SK-N-SH treated with all-trans-retinoic acid at 6 μM for 48 hours (cell line): ENCODE results near the gene ALS2CL.
A peak's percentile ranks its signal among the peaks of the same experiment; 100 is the strongest.

Experiments
- ATAC-seq: fragments of 200-7000 bp; cut with Tn5 transposase; 3 replicates; pipeline ENCODE4 v1.9.1; 2020; ENCODE audit warnings: mild to moderate bottlenecking, moderate library complexity
- ARNTL ChIP-seq: fragments of 450-650 bp; formaldehyde crosslinking; IDR thresholded peaks from 2 replicates; pipeline ENCODE4 v1.5.0; 2020; ENCODE audit warnings: low read depth, mild to moderate bottlenecking, moderate library complexity, borderline replicate concordance
- CREB5 ChIP-seq: fragments of 250-450 bp; sonication (Bioruptor Pico); IDR thresholded peaks from 2 replicates; pipeline ENCODE4 v1.5.1; 2020; ENCODE audit warnings: low read depth, mild to moderate bottlenecking, moderate library complexity
- CSRNP3 ChIP-seq: fragments of 250-450 bp; sonication (Bioruptor Pico); IDR thresholded peaks from 2 replicates; pipeline ENCODE4 v1.5.1; 2021; ENCODE audit warnings: mild to moderate bottlenecking, moderate library complexity
- GLIS3 ChIP-seq: fragments of 250-450 bp; sonication (Bioruptor Pico); IDR thresholded peaks from 2 replicates; pipeline ENCODE4 v1.5.0; 2020; ENCODE audit warnings: mild to moderate bottlenecking, moderate library complexity
- ISL1 ChIP-seq: fragments of 250-450 bp; sonication (Bioruptor Pico); IDR thresholded peaks from 2 replicates; pipeline ENCODE4 v2.1.2; 2022; ENCODE audit warnings: mild to moderate bottlenecking, moderate library complexity
- OSR1 ChIP-seq: fragments of 250-450 bp; sonication (Bioruptor Pico); IDR thresholded peaks from 2 replicates; pipeline ENCODE4 v1.8.0; 2022; ENCODE audit warnings: moderate library complexity, mild to moderate bottlenecking, inconsistent platforms
- PPARA ChIP-seq: fragments of 250-450 bp; sonication (Bioruptor Pico); IDR thresholded peaks from 2 replicates; pipeline ENCODE4 v1.5.0; 2020; ENCODE audit warnings: mild to moderate bottlenecking, borderline replicate concordance
- RARB ChIP-seq: fragments of 250-450 bp; sonication (Bioruptor Pico); IDR thresholded peaks from 2 replicates; pipeline ENCODE4 v1.8.0; 2021; ENCODE audit warnings: mild to moderate bottlenecking, moderate library complexity
- SNAI2 ChIP-seq: fragments of 250-450 bp; sonication (Bioruptor Pico); IDR thresholded peaks from 2 replicates; pipeline ENCODE4 v1.5.0; 2020; ENCODE audit warnings: mild to moderate bottlenecking, moderate library complexity
- TCF4 ChIP-seq: fragments of 250-450 bp; sonication (Bioruptor Pico); IDR thresholded peaks from 2 replicates; pipeline ENCODE4 v1.8.0; 2021; ENCODE audit warnings: mild to moderate bottlenecking, moderate library complexity, borderline replicate concordance
- TSHZ2 ChIP-seq: fragments of 250-450 bp; sonication (Bioruptor Pico); IDR thresholded peaks from 2 replicates; pipeline ENCODE4 v1.5.0; 2020; ENCODE audit warnings: mild to moderate bottlenecking, moderate library complexity
- ZC3H10 ChIP-seq: fragments of 250-450 bp; sonication (Bioruptor Pico); IDR thresholded peaks from 2 replicates; pipeline ENCODE4 v1.5.1; 2021; ENCODE audit warnings: mild to moderate bottlenecking, moderate library complexity
- ZFP3 ChIP-seq: fragments of 250-450 bp; sonication (Bioruptor Pico); IDR thresholded peaks from 2 replicates; pipeline ENCODE4 v1.5.0; 2020; ENCODE audit warnings: mild to moderate bottlenecking, moderate library complexity
- ZNF8 ChIP-seq: fragments of 450-650 bp; formaldehyde crosslinking; IDR thresholded peaks from 2 replicates; pipeline ENCODE4 v1.5.0; 2020; ENCODE audit warnings: mild to moderate bottlenecking, moderate library complexity

ALS2CL gene

DNA sequence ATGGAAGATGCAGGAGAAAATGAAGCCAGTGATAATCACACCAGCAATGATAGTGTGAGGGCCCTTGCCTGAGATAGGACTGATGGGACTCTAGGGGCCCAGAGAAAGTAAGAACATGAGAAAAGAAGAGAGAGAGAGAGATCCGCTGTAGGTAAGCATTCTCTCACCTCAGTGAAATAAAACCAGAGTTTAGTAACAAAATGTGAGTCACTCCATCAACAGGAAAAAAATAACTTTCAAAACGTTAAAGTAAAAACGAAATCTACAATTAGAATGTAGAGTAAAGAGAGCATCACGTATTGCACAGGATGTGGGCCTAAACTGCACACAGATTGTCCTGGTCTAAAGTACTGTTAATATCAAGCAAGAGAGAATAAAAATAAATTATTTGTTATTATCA lies 30.9 kb upstream of the ALS2CL start:
- TF ChIP-seq TSHZ2 (CRISPR knock-in tag) (no peak), RARB (CRISPR knock-in tag) (no peak), ISL1 (CRISPR knock-in tag) (no peak), ZNF8 (CRISPR knock-in tag) (no peak), SNAI2 (CRISPR knock-in tag) (no peak), CREB5 (CRISPR knock-in tag) (no peak), ARNTL (no peak)
- TF ChIP-seq, all 23 proteins: peak for 0
- ATAC-seq, result no peak

- no peak for TF ChIP-seq ARNTL
- no peak for ATAC-seq
These were observed 29.0 kb upstream of the ALS2CL start for GRCh38 chr3:46722443-46722842.

DNA sequence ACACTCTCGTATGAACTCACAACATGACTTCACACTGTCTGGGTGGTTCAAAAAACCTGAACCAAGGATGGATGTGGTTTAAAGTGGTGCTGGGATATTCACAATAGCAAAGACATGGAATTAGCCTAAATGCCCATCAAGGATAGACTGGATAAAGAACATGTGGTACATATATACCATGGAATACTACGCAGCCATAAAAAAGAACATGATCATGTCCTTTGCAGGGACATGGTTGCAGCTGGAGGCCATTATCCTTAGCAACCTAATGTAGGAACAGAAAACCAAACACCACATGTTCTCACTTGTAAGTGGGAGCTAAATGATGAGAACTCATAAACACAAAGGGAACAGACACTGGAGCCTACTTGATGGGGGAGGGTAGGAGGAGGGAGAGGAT lies 27.5 kb upstream of the ALS2CL start:
- TF ChIP-seq OSR1 (CRISPR knock-in tag) (no peak), SNAI2 (CRISPR knock-in tag) (no peak), TSHZ2 (CRISPR knock-in tag) (no peak), ZNF8 (CRISPR knock-in tag) (peak; percentile 46; the same call in 1 of the 2 replicates)
- TF ChIP-seq, all 23 proteins: peak for 1
- no peak for ATAC-seq

DNA sequence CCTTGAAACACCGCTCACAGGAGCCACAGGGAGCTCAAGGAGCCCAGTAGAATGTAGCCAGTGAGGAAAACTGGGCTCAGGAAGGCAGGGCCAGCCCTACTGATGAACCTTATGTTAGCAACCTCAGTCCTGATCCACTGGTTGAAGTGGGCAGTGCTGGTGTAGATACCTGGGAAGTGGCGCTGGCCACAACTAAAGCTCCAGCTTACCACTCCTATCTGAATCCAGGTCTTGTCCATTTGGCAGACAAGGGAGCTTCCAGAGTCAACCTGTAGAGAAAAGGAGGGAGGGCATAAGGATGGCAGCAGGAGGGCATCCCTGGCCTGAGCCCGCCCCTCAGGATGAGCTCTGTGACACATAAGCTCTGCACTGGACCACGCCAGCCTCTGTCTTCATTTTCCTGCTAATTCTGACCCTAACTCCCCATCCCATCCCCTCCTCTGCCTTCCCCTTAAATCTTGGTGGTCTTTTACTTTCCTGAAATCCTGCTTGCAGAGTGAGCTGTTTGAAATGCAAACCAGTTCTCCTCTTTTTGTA lies 26.3 kb upstream of the ALS2CL start:
- ATAC-seq, result no peak
- TF ChIP-seq ARNTL (no peak), ZC3H10 (CRISPR knock-in tag) (no peak), CSRNP3 (CRISPR knock-in tag) (no peak), OSR1 (CRISPR knock-in tag) (no peak), SNAI2 (CRISPR knock-in tag) (no peak), PPARA (no peak), GLIS3 (no peak), TCF4 (no peak), ZFP3 (CRISPR knock-in tag) (no peak)

- ATAC-seq, result no peak
- TF ChIP-seq CREB5 (CRISPR knock-in tag), result no peak
- TF ChIP-seq PPARA, result no peak
- TF ChIP-seq TCF4, result no peak
These were observed 25.6 kb upstream of the ALS2CL start for GRCh38 chr3:46719044-46719565.
